ENCODE data around the gene SPDYE2B. TPM values are rescaled to one million over a fixed set of nuclear protein-coding genes. Genes with fewer than 3 reads are reported as not detected.
"Not testable (repeated sequence)": the region's sequence is repeated elsewhere in the genome, so short reads cannot be mapped to it uniquely, and the experiment has no call there.

SPDYE2B gene
- total RNA-seq, 2 donors from 2014 or later, result not detected

DNA sequence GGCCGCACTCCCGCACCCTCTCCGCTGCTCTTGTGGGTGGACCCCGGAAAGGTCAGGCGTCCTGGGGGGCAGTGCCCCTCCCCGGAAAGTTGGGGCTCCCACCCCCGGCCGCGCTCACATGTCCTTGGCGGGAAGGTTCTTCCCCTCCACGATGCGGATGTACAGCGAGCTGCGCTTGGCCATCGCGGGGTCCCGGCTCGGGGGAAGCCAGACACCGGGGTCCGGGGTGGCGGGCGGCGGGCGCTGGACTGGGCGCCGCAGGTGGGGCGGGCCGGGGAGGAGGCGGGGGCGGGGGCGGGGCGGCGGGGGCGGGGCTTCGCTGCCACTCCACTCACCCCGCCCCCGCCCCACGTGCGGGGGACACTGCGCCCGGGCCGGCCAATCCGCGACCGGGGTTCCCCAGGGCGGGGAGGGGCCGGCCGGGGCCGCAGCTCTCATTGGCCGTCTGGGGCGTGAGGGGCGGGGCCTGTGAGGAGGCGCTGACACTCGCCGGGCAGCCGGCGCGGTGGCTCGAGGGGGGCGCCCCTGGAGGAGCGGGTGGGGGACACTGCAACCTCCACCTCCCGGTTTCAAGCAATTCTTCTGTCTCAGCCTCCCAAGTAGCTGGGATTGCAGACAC lies 33.5 kb upstream of the SPDYE2B start, which contains the start of gene RASA4:
Gene RASA4 (minus strand): TSS at position 250 of the 619 bp plus-strand sequence. CDS start 67 bp downstream, at position 183.
- H3K4me3 ChIP-seq, result peak within 1 kb of the TSS; percentile 64
- H3K9me3 ChIP-seq; H3K36me3 ChIP-seq; DNase-seq (ENCODE audit: low spot score); H3K27ac ChIP-seq; H3K27me3 ChIP-seq (replicated peaks; ENCODE audit: insufficient read depth); H3K4me1 ChIP-seq (ENCODE audit: control insufficient read depth in 1 of 2, low read depth in 2 of 2): not testable (repeated sequence)
- peak; percentile 23 for ATAC-seq (ENCODE audit: insufficient number of reproducible peaks, low FRiP score, low read depth)

DNA sequence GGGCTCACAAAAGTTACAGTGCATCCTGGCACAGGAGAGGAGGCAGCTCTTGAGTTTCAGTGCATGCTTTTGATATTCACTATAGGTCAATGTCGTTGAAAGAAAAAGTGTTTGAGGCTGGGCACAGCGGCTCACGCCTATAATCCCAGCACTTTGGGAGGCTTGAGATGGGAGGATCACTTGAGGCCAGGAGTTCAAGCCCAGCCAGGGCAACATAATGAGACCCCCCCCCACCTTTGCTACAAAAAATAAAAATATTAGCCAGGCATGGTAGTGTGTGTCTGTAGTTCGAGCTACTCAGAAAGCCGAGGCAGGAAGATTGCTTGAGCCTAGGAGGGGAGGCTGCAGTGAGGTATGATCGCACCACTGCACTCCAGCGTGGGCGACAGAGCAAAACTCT lies 32.0 kb upstream of the SPDYE2B start:
- DNase-seq (ENCODE audit: low spot score); ATAC-seq (ENCODE audit: insufficient number of reproducible peaks, low FRiP score, low read depth); H3K4me3 ChIP-seq; H3K27me3 ChIP-seq (replicated peaks; ENCODE audit: insufficient read depth); H3K9me3 ChIP-seq; H3K4me1 ChIP-seq (ENCODE audit: control insufficient read depth in 1 of 2, low read depth in 2 of 2); H3K27ac ChIP-seq; H3K36me3 ChIP-seq: not testable (repeated sequence)

DNA sequence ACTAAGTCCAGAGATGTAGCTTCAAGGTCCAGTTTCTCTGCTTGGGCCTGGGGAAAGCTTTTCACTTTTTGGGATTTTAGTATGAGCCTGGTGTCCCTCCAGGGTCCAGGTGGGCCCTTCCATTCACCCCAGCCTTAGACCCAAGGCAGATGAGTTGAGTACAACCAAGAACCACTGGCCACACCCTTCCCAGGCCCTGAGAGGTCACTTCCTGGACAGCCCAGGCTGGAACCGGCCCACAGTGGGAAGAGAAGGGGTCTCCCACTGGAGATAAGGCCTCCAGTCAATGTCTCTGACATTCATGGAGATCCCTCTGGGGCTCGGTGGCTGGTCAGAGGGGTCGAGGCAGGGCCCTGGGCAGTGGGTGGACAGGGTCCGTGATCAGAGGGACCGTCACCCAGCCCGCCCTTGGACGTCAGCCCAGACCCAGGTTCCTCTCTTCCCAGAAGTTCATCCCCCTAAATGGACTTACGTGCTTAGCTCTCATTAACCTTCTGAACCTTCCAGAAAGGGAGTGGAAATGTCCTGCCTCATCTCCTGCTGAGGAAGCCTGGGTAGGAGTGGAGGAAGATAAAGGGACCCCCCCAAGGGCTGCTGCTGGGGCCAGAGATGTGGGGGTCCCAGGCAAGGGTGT lies 22.7 kb upstream of the SPDYE2B start:
- not testable (repeated sequence) for H3K4me1 ChIP-seq (ENCODE audit: control insufficient read depth in 1 of 2, low read depth in 2 of 2); DNase-seq (ENCODE audit: low spot score); H3K27ac ChIP-seq; H3K27me3 ChIP-seq (replicated peaks; ENCODE audit: insufficient read depth); H3K36me3 ChIP-seq; ATAC-seq (ENCODE audit: insufficient number of reproducible peaks, low FRiP score, low read depth); H3K4me3 ChIP-seq; H3K9me3 ChIP-seq

DNA sequence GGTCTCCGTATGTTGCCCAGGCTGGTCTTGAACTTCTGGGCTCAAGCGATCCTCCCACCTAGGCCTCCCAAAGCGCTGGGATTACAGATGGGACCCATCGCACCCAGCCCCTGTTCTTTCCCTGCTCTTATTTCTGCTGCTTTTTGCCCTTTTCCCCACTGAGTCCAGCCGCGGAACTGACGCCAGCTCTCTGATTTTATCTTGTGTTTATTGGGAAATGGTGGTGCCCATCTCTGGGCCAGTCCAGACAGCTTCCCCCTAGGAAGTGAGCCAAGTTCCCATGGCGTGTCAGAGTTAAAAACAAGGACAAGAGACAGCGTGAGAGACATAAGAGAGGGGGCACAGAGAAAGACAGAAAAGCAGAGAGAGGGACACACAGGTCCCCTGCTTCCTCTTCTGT lies 19.5 kb upstream of the SPDYE2B start:
- not testable (repeated sequence) for H3K36me3 ChIP-seq; H3K27me3 ChIP-seq (replicated peaks; ENCODE audit: insufficient read depth); H3K9me3 ChIP-seq; H3K27ac ChIP-seq; H3K4me1 ChIP-seq (ENCODE audit: control insufficient read depth in 1 of 2, low read depth in 2 of 2); H3K4me3 ChIP-seq; ATAC-seq (ENCODE audit: insufficient number of reproducible peaks, low FRiP score, low read depth); DNase-seq (ENCODE audit: low spot score)

DNA sequence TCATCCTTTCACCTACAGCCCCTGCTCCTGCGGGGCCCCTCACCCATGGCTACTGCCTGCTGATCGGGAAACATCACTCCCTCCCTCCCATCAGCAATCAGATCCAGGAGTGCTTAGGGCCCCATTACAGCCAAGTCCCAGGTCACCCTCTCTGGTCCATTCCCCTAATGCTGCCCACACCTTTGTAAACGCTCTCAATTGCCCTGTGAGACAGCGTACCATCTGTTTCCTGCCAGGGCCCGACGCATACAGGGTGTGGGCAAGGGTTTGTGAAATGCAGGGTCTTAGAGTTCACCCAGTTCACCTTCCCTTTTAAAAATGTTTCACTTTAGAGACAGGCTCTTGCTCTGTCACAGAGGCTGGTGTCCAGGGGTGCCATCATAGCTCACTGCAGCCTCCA lies 15.8 kb upstream of the SPDYE2B start:
- not testable (repeated sequence) for H3K36me3 ChIP-seq; DNase-seq (ENCODE audit: low spot score); H3K27me3 ChIP-seq (replicated peaks; ENCODE audit: insufficient read depth); H3K4me3 ChIP-seq; H3K9me3 ChIP-seq; H3K4me1 ChIP-seq (ENCODE audit: control insufficient read depth in 1 of 2, low read depth in 2 of 2); H3K27ac ChIP-seq; ATAC-seq (ENCODE audit: insufficient number of reproducible peaks, low FRiP score, low read depth)

DNA sequence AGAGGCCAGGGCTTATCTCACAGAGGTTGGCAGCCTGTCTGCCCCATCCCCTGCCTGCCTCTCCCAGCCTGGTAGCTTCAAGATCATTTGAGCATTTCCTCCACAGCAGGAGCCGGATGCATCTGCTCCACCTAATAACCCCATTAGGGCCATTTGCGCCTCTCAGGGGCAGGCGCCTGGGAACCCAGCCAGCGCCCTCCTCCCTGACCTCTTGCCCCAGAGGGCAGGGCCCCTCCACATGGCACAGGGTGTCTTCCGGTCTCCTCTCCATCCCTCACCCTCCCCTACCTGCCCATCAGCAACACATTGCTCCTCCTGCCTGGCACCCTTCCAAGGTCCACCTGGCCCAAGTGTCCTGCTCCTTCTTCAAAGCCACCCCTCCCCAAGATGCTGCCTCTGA lies 14.8 kb upstream of the SPDYE2B start:
- H3K36me3 ChIP-seq; H3K4me1 ChIP-seq (ENCODE audit: control insufficient read depth in 1 of 2, low read depth in 2 of 2); ATAC-seq (ENCODE audit: insufficient number of reproducible peaks, low FRiP score, low read depth); DNase-seq (ENCODE audit: low spot score); H3K27ac ChIP-seq; H3K9me3 ChIP-seq; H3K27me3 ChIP-seq (replicated peaks; ENCODE audit: insufficient read depth); H3K4me3 ChIP-seq: not testable (repeated sequence)

DNA sequence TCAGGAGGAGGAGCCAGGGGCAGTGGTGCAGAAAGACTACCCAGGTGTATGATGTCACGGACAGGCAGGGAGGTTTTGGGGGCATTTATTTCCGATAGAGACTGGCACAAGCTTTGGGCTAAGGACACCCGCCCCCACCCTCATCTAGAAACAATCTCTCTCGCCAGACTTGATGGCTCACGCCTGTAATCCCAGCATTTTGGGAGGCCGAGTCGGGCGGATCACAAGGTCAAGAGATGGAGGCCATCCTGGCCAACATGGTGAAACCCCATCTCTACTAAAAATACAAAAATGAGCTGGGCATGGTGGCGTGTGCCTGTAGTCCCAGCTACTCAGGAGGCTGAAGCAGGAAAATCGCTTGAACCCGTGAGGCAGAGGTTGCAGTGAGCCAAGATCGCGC lies 13.2 kb upstream of the SPDYE2B start:
- not testable (repeated sequence) for H3K36me3 ChIP-seq; H3K27ac ChIP-seq; H3K4me3 ChIP-seq; H3K27me3 ChIP-seq (replicated peaks; ENCODE audit: insufficient read depth); DNase-seq (ENCODE audit: low spot score); H3K9me3 ChIP-seq; H3K4me1 ChIP-seq (ENCODE audit: control insufficient read depth in 1 of 2, low read depth in 2 of 2); ATAC-seq (ENCODE audit: insufficient number of reproducible peaks, low FRiP score, low read depth)

DNA sequence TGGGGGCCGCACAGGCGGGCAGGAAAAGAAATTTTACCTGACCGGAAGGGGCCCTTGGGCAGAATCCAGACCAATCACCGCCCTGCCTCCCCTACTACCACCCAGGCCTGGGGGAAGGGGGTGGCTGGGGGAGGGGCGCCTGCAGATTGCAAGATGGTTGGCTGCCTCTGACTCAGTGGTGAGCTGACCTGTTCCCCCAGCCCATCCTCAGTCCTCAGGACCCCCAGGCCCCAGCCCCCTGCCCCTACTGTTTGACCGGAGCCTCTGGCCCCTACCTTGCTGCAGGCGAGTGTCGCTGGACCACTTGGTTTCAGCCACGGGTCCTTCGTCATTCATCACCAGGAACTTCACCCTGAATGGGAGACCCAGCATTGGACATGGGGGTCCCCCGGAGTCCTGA lies 11.3 kb upstream of the SPDYE2B start:
- DNase-seq (ENCODE audit: low spot score); ATAC-seq (ENCODE audit: insufficient number of reproducible peaks, low FRiP score, low read depth); H3K27ac ChIP-seq; H3K27me3 ChIP-seq (replicated peaks; ENCODE audit: insufficient read depth); H3K36me3 ChIP-seq; H3K9me3 ChIP-seq; H3K4me1 ChIP-seq (ENCODE audit: control insufficient read depth in 1 of 2, low read depth in 2 of 2); H3K4me3 ChIP-seq: not testable (repeated sequence)

DNA sequence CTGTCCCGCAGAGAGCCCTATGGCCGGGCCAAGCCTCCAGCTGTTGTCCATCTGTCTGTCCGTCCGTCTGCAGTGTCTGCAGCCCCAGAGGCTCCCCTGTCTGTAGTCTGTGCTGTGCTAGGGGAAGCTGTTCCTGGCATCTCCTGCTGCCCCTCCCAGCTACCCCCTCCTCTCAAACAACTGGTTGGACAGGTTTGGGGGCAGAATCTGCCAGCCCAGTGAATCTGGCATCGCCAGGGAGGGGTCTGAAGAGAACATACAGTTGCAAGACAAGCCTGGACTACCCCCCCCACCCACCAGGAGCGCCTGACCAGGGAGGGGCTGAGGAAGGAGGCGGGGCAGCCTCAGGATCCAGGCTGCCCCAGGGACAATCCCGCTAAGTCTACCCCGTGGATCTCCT lies 7.4 kb upstream of the SPDYE2B start, which contains the start of gene UPK3BL1:
Gene UPK3BL1 (minus strand): TSS at position 101 of the 400 bp plus-strand sequence. CDS start 50 bp downstream, at position 51.
- not testable (repeated sequence) for H3K4me3 ChIP-seq; ATAC-seq (ENCODE audit: insufficient number of reproducible peaks, low FRiP score, low read depth); DNase-seq (ENCODE audit: low spot score); H3K4me1 ChIP-seq (ENCODE audit: control insufficient read depth in 1 of 2, low read depth in 2 of 2); H3K36me3 ChIP-seq; H3K27me3 ChIP-seq (replicated peaks; ENCODE audit: insufficient read depth); H3K27ac ChIP-seq; H3K9me3 ChIP-seq

DNA sequence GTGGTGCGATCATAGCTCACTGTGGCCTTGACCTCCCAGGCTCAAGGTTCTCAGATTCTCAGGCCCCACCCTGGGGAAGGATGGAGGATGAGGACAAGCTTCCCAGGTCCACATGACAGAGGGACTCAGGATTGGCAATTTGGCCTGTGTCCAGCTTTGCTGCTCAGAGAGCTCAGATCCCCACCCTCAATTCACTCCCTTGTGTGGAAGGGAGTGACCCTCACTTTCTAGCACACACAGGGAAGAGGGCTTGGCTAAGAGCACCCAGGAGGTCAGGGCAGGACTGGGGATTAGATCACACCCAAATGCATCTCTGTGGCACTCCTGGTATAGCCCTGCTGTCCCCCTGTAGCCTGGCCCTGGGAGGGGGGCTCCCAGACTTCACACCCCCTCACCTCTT lies 6.7 kb upstream of the SPDYE2B start:
- H3K4me3 ChIP-seq; H3K9me3 ChIP-seq; DNase-seq (ENCODE audit: low spot score); H3K4me1 ChIP-seq (ENCODE audit: control insufficient read depth in 1 of 2, low read depth in 2 of 2); ATAC-seq (ENCODE audit: insufficient number of reproducible peaks, low FRiP score, low read depth); H3K27me3 ChIP-seq (replicated peaks; ENCODE audit: insufficient read depth); H3K36me3 ChIP-seq; H3K27ac ChIP-seq: not testable (repeated sequence)

DNA sequence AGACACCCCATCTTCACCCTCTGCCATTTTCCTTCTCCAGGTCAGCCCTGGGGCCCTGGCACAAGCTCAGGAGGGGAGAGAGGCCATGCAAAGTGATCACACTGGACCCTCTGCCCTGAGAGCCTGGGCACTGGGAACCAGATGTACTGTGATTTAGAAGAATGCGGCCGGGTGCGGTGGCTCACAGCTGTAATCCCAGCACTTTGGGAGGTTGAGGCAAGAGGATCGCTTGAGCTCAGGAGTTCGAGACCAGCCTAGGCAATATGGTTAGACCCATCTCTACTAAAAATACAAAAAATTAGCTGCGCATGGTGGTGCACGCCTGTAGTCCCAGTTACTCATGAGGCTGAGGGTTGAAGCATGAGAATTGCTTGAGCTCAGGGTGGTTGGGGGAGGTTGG lies 2.3 kb upstream of the SPDYE2B start:
- H3K4me3 ChIP-seq; H3K27me3 ChIP-seq (replicated peaks; ENCODE audit: insufficient read depth); H3K36me3 ChIP-seq; DNase-seq (ENCODE audit: low spot score); H3K27ac ChIP-seq; H3K4me1 ChIP-seq (ENCODE audit: control insufficient read depth in 1 of 2, low read depth in 2 of 2); ATAC-seq (ENCODE audit: insufficient number of reproducible peaks, low FRiP score, low read depth); H3K9me3 ChIP-seq: not testable (repeated sequence)

DNA sequence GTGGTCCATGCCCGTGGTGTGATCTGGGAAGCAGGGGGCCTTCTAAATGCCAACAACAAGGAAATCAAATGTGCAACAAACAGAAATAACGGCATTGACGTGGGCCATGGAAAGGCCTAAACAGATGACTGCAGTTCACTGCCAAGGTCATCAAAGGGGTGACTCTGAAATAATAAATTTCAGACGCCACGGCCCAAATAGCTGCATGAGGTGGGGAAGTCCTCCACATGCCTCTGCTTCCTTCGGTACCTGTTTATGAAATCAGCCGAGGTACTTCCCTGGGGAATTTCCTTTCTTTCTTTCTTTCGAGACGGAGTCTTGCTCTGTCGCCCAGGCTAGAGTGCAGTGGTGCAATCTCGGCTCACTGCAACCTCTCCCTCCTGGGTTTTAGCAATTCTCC lies 14.6 kb downstream of the SPDYE2B start:
- not testable (repeated sequence) for H3K36me3 ChIP-seq; DNase-seq (ENCODE audit: low spot score); H3K4me3 ChIP-seq; H3K4me1 ChIP-seq (ENCODE audit: control insufficient read depth in 1 of 2, low read depth in 2 of 2); H3K27ac ChIP-seq; H3K9me3 ChIP-seq; ATAC-seq (ENCODE audit: insufficient number of reproducible peaks, low FRiP score, low read depth); H3K27me3 ChIP-seq (replicated peaks; ENCODE audit: insufficient read depth)

DNA sequence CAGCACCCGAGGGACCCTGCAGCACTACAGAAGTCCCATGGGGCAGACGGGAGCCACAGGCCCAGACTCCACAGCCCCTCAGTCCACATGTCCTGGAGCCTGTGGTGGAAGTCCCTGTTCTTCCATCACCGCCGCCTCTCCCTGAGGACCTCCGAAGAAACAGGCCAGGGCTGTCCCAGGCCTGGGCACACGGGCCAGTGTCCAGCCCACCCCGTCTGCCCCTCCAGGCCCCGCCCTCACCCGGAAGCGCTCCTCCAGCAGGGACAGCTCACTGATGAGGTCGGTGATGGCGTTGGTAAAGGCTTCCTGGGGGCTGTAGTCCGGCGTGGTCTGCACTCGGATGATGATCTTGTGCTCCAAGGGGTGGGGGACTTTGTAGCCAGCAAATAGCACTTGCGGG lies 16.7 kb downstream of the SPDYE2B start:
- not testable (repeated sequence) for H3K9me3 ChIP-seq; H3K4me1 ChIP-seq (ENCODE audit: control insufficient read depth in 1 of 2, low read depth in 2 of 2); H3K27me3 ChIP-seq (replicated peaks; ENCODE audit: insufficient read depth); H3K36me3 ChIP-seq; H3K27ac ChIP-seq; H3K4me3 ChIP-seq; ATAC-seq (ENCODE audit: insufficient number of reproducible peaks, low FRiP score, low read depth); DNase-seq (ENCODE audit: low spot score)
